Osteoblast (primary cell): Measurements from ENCODE around the gene FOXD3. TPM values are rescaled to one million over a fixed set of nuclear protein-coding genes. Genes with fewer than 3 reads are reported as not detected.

Experiments used
- DNase-seq: peaks from one replicate; pipeline ENCODE4 v3.0.0; 2011; ENCODE audit warnings: low spot score, mixed read lengths; ENCODE audit not compliant: insufficient read length; ENCODE audit errors: missing footprints
- H2AFZ ChIP-seq: 2 replicates; pipeline ENCODE4 v1.6.0; 2011; ENCODE audit warnings: mild to moderate bottlenecking, low read length
- H3K27ac ChIP-seq: 2 replicates; pipeline ENCODE4 v1.5.1; 2011; ENCODE audit warnings: mild to moderate bottlenecking, low read depth, low read length, moderate library complexity
- H3K27me3 ChIP-seq: 2 replicates; pipeline ENCODE4 v1.6.0; 2012; ENCODE audit warnings: mild to moderate bottlenecking, control low read depth, inconsistent platforms, low read length, moderate library complexity; ENCODE audit not compliant: insufficient read depth
- H3K36me3 ChIP-seq: 2 replicates; pipeline ENCODE4 v1.5.1; 2011; ENCODE audit warnings: mild to moderate bottlenecking, low read length, control low read depth, moderate library complexity; ENCODE audit not compliant: insufficient read depth
- H3K4me1 ChIP-seq: 2 replicates; pipeline ENCODE4 v1.5.1; 2011; ENCODE audit warnings: mild to moderate bottlenecking, low read length, control low read depth, moderate library complexity; ENCODE audit not compliant: insufficient read depth
- H3K4me2 ChIP-seq: 2 replicates; pipeline ENCODE4 v1.6.0; 2011; ENCODE audit warnings: mild to moderate bottlenecking, low read length; ENCODE audit not compliant: insufficient read depth
- H3K4me3 ChIP-seq: fragments of 200-600 bp; sonication (generic); 3 replicates; pipeline ENCODE4 v1.5.1; 2012; ENCODE audit warnings: mild to moderate bottlenecking, low read length, inconsistent platforms; ENCODE audit not compliant: insufficient read depth
- H3K79me2 ChIP-seq: 2 replicates; pipeline ENCODE4 v1.6.0; 2012; ENCODE audit warnings: mild to moderate bottlenecking, low read length, control low read depth, inconsistent platforms; ENCODE audit not compliant: insufficient read depth
- H3K9me3 ChIP-seq: 2 replicates; pipeline ENCODE4 v1.5.1; 2011; ENCODE audit warnings: low read depth, low read length, control low read depth
- H4K20me1 ChIP-seq: 2 replicates; pipeline ENCODE4 v1.6.0; 2012; ENCODE audit warnings: mild to moderate bottlenecking, low read length, control low read depth; ENCODE audit not compliant: insufficient read depth
- total RNA-seq: library from RNA; depleted of rRNA; stranded (reverse); fragments of >200 nt; gene quantifications from 2 replicates; pipeline ENCODE4 v1.2.3, GENCODE V29; 2012
- TF ChIP-seq, protein P1 (sequence below): IDR thresholded peaks from 2 replicates; pipeline ENCODE4 v1.5.1; 2011; ENCODE audit warnings: mild to moderate bottlenecking, low read depth, low read length, moderate library complexity; ENCODE audit errors: extremely low read depth

The FOXD3 gene
- not detected in 2 replicates for total RNA-seq

DNA sequence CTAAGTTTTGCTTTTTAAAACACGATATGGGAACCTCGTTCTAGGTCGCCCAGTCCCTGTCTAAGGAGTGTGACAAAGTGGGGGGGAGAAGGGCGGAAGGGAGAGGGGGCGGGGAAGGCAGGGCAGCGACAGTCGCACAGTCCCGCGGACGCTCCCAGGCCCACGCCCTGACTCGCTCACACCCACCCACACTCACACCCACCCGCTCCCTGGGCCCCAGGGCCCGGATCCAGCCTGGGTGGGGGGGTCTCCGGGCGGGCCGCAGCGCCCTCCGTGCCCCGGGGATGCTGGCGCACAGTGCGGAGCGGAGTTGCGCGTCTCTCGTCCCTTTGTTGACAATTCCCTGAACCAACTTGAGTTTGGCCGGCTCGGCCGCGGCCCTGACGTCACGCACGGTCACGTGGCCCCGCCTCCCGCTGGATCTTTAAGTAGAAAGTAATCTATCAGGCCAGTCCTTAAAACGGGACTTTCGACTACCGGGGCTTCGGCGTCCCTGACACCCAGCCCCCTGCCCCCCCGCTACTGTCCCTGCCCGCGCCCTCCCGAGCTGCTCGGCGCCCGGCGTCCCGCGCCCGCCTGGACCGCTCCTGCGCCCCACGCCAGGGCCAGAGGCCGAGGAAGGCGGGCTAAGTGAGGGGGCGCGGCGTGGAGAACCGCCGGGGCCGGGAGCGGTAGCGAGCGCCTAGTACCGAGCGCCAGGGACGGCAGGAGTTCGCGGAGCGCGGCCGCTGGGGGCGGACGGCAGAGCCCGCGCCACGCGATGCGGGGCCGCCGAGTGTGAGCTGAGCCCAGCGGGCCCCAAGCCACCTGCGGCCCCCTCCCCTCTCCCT is at the start of gene FOXD3:
FOXD3 (plus strand) TSS at position 454 of the 830 bp plus-strand sequence. CDS start 492 bp downstream, outside the sequence.
- Histone ChIP-seq H4K20me1 (no peaks in the 10 kb centered on the region), H3K27me3 (peaks cover 100% of the 10 kb centered on the region), H3K4me2 (peak within 1 kb of the TSS; percentile 78), H3K36me3 (no peaks in the 10 kb centered on the region), H3K4me3 (peak within 1 kb of the TSS; percentile 67), H2AFZ (peak within 1 kb of the TSS; percentile 65), H3K27ac (no peak within 1 kb of the TSS), H3K4me1 (peaks cover 2% of the 10 kb centered on the region), H3K9me3 (peaks cover 2% of the 10 kb centered on the region), H3K79me2 (no peaks in the 10 kb centered on the region)
- TF ChIP-seq, protein P1, sequence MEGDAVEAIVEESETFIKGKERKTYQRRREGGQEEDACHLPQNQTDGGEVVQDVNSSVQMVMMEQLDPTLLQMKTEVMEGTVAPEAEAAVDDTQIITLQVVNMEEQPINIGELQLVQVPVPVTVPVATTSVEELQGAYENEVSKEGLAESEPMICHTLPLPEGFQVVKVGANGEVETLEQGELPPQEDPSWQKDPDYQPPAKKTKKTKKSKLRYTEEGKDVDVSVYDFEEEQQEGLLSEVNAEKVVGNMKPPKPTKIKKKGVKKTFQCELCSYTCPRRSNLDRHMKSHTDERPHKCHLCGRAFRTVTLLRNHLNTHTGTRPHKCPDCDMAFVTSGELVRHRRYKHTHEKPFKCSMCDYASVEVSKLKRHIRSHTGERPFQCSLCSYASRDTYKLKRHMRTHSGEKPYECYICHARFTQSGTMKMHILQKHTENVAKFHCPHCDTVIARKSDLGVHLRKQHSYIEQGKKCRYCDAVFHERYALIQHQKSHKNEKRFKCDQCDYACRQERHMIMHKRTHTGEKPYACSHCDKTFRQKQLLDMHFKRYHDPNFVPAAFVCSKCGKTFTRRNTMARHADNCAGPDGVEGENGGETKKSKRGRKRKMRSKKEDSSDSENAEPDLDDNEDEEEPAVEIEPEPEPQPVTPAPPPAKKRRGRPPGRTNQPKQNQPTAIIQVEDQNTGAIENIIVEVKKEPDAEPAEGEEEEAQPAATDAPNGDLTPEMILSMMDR: no peak
- DNase-seq: peak; percentile 94

DNA sequence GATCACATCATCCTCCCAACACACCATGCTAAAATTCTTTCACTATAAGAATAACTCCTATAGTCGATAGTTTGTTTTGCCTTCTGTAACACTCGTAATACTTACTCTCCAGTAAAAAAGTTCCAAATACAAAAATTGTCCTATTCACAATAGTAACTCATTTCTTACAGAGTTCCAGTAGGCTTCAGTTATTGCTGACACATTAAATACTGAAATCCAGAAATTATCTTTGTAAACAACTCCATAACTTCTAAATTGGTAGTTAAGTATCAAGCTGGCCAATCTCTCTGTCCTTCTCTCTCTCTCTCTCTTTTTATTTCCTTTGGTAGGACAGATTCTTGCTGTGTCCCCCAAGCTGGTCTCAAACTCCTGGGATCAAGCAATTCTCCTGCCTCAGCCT is 49.6 kb upstream of the FOXD3 start:
- TF ChIP-seq, protein P1: no peak
- H2AFZ ChIP-seq: no peak overlapping the region
- H3K4me2 ChIP-seq: no peak overlapping the region
- no peaks in the 10 kb centered on the region for H3K36me3 ChIP-seq
- no peak overlapping the region for H3K27ac ChIP-seq
- no peak for DNase-seq
- no peaks in the 10 kb centered on the region for H3K4me1 ChIP-seq
- peaks cover 3% of the 10 kb centered on the region for H3K27me3 ChIP-seq
- no peak overlapping the region for H3K4me3 ChIP-seq
- no peaks in the 10 kb centered on the region for H4K20me1 ChIP-seq
- no peaks in the 10 kb centered on the region for H3K79me2 ChIP-seq
- no peaks in the 10 kb centered on the region for H3K9me3 ChIP-seq

DNA sequence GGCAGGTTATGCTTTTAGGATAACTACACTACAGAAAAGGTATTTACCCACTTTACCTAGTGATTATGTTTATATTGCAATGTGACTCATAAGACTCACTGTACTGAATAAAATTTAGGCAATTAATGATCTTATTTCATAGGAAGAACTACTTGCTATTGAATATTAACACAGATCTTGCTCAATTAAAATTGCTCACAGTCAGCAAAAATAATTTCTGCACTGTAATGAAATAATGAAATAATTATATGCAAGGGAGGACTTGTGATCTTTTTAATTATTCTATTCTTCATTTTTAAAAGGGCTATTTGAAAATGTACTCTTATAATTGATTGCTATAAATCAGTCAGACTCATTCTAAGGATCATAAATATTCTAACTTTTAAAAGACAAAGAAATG is 48.0 kb upstream of the FOXD3 start:
- no peak for DNase-seq
- Histone ChIP-seq H3K4me1 (no peaks in the 10 kb centered on the region), H4K20me1 (no peaks in the 10 kb centered on the region), H3K36me3 (no peaks in the 10 kb centered on the region), H3K79me2 (no peaks in the 10 kb centered on the region), H3K4me3 (no peak overlapping the region), H3K27me3 (peaks cover 3% of the 10 kb centered on the region), H3K4me2 (no peak overlapping the region), H3K27ac (no peak overlapping the region), H2AFZ (no peak overlapping the region), H3K9me3 (no peaks in the 10 kb centered on the region)
- TF ChIP-seq, protein P1: no peak

- Histone ChIP-seq H3K27me3 (peaks cover 3% of the 10 kb centered on the region), H3K4me3 (no peak overlapping the region), H3K36me3 (no peaks in the 10 kb centered on the region), H3K79me2 (no peaks in the 10 kb centered on the region), H4K20me1 (no peaks in the 10 kb centered on the region), H3K9me3 (no peaks in the 10 kb centered on the region), H3K4me2 (no peak overlapping the region), H3K27ac (no peak overlapping the region), H3K4me1 (no peaks in the 10 kb centered on the region), H2AFZ (no peak overlapping the region)
- no peak for DNase-seq
- TF ChIP-seq, protein P1: no peak
Measured at GRCh38 chr1:63274979-63275378, 47.4 kb upstream of the FOXD3 start.
